Measurements from ENCODE around the gene PRSS38. TPM values are rescaled to one million over a fixed set of nuclear protein-coding genes. Genes with fewer than 3 reads are reported as not detected.

Gene PRSS38
- total and polyA plus RNA-seq, 2 experiments from 2014 or later, result not detected

DNA sequence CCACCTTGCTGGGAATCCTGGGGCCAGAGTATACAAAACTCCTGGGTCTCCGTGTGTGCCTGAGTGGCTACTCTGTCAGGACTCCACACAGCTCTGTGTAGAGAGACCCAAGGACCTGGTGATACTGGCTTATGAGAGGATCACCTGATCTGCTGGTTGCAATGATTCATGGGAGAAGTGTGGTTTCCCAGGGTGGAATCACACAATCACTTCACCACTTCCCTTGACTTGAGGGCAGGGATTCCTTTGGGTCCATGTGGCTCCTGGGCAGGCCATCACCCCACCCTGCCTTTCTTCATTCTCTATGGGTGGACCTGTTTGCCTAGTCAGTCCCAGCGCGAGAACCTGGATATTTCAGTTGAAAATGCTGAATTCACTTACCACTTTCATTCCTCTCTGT lies 13.3 kb downstream of the PRSS38 start:
- ATAC-seq, result no peak
- Mint-ChIP-seq H3K9me3 (peaks cover 12% of the 10 kb centered on the region; the same call in 2 of the 3 replicates), H3K27me3 (ENCODE audit: insufficient read depth, low read depth, poor library complexity) (no peaks in the 10 kb centered on the region), H3K36me3 (ENCODE audit: low read depth) (no peaks in the 10 kb centered on the region), H3K4me3 (no peak overlapping the region), H3K27ac (no peak overlapping the region), H3K4me1 (no peaks in the 10 kb centered on the region)
- DNase-seq (ENCODE audit: low spot score), result no peak
- Histone ChIP-seq H3K27ac (ENCODE audit: low read depth) (no peak overlapping the region), H3K4me1 (ENCODE audit: insufficient read depth) (no peaks in the 10 kb centered on the region), H3K9me2 (ENCODE audit: insufficient read depth) (0 out of 2 replicates have a peak, but pooled peaks cover 3% of the 10 kb centered on the region), H3F3A (replicated peaks; ENCODE audit: low read depth) (no peaks in the 10 kb centered on the region), H4K20me1 (replicated peaks; ENCODE audit: insufficient read depth) (no peaks in the 10 kb centered on the region), H3K4me3 (no peak overlapping the region), H2AFZ (no peak overlapping the region), H3K79me2 (replicated peaks; ENCODE audit: insufficient read depth) (no peaks in the 10 kb centered on the region), H3K36me3 (ENCODE audit: insufficient read depth) (no peaks in the 10 kb centered on the region), H3K4me2 (no peak overlapping the region), H3K27me3 (ENCODE audit: insufficient read depth) (no peaks in the 10 kb centered on the region; the same call in 1 of the 2 replicates)
- TF ChIP-seq POLR2AphosphoS5 (IDR thresholded peaks at IDR 0.05; ENCODE audit: low read depth), result no peak
- TF ChIP-seq JUNB (IDR thresholded peaks at IDR 0.05; ENCODE audit: unreplicated experiment), result no peak
- TF ChIP-seq NANOG (IDR thresholded peaks at IDR 0.05; ENCODE audit: borderline replicate concordance), result no peak
- TF ChIP-seq EZH2phosphoT487 (IDR thresholded peaks at IDR 0.05; ENCODE audit: unreplicated experiment), result no peak
- TF ChIP-seq, protein P1, sequence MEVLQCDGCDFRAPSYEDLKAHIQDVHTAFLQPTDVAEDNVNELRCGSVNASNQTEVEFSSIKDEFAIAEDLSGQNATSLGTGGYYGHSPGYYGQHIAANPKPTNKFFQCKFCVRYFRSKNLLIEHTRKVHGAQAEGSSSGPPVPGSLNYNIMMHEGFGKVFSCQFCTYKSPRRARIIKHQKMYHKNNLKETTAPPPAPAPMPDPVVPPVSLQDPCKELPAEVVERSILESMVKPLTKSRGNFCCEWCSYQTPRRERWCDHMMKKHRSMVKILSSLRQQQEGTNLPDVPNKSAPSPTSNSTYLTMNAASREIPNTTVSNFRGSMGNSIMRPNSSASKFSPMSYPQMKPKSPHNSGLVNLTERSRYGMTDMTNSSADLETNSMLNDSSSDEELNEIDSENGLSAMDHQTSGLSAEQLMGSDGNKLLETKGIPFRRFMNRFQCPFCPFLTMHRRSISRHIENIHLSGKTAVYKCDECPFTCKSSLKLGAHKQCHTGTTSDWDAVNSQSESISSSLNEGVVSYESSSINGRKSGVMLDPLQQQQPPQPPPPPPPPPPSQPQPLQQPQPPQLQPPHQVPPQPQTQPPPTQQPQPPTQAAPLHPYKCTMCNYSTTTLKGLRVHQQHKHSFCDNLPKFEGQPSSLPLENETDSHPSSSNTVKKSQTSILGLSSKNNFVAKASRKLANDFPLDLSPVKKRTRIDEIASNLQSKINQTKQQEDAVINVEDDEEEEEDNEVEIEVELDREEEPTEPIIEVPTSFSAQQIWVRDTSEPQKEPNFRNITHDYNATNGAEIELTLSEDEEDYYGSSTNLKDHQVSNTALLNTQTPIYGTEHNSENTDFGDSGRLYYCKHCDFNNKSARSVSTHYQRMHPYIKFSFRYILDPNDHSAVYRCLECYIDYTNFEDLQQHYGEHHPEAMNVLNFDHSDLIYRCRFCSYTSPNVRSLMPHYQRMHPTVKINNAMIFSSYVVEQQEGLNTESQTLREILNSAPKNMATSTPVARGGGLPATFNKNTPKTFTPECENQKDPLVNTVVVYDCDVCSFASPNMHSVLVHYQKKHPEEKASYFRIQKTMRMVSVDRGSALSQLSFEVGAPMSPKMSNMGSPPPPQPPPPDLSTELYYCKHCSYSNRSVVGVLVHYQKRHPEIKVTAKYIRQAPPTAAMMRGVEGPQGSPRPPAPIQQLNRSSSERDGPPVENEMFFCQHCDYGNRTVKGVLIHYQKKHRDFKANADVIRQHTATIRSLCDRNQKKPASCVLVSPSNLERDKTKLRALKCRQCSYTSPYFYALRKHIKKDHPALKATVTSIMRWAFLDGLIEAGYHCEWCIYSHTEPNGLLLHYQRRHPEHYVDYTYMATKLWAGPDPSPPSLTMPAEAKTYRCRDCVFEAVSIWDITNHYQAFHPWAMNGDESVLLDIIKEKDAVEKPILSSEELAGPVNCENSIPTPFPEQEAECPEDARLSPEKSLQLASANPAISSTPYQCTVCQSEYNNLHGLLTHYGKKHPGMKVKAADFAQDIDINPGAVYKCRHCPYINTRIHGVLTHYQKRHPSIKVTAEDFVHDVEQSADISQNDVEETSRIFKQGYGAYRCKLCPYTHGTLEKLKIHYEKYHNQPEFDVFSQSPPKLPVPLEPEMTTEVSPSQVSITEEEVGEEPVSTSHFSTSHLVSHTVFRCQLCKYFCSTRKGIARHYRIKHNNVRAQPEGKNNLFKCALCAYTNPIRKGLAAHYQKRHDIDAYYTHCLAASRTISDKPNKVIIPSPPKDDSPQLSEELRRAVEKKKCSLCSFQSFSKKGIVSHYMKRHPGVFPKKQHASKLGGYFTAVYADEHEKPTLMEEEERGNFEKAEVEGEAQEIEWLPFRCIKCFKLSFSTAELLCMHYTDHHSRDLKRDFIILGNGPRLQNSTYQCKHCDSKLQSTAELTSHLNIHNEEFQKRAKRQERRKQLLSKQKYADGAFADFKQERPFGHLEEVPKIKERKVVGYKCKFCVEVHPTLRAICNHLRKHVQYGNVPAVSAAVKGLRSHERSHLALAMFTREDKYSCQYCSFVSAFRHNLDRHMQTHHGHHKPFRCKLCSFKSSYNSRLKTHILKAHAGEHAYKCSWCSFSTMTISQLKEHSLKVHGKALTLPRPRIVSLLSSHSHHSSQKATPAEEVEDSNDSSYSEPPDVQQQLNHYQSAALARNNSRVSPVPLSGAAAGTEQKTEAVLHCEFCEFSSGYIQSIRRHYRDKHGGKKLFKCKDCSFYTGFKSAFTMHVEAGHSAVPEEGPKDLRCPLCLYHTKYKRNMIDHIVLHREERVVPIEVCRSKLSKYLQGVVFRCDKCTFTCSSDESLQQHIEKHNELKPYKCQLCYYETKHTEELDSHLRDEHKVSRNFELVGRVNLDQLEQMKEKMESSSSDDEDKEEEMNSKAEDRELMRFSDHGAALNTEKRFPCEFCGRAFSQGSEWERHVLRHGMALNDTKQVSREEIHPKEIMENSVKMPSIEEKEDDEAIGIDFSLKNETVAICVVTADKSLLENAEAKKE (CRISPR knock-in tag; IDR thresholded peaks at IDR 0.05), result no peak
- TF ChIP-seq, protein P2, sequence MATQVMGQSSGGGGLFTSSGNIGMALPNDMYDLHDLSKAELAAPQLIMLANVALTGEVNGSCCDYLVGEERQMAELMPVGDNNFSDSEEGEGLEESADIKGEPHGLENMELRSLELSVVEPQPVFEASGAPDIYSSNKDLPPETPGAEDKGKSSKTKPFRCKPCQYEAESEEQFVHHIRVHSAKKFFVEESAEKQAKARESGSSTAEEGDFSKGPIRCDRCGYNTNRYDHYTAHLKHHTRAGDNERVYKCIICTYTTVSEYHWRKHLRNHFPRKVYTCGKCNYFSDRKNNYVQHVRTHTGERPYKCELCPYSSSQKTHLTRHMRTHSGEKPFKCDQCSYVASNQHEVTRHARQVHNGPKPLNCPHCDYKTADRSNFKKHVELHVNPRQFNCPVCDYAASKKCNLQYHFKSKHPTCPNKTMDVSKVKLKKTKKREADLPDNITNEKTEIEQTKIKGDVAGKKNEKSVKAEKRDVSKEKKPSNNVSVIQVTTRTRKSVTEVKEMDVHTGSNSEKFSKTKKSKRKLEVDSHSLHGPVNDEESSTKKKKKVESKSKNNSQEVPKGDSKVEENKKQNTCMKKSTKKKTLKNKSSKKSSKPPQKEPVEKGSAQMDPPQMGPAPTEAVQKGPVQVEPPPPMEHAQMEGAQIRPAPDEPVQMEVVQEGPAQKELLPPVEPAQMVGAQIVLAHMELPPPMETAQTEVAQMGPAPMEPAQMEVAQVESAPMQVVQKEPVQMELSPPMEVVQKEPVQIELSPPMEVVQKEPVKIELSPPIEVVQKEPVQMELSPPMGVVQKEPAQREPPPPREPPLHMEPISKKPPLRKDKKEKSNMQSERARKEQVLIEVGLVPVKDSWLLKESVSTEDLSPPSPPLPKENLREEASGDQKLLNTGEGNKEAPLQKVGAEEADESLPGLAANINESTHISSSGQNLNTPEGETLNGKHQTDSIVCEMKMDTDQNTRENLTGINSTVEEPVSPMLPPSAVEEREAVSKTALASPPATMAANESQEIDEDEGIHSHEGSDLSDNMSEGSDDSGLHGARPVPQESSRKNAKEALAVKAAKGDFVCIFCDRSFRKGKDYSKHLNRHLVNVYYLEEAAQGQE (IDR thresholded peaks at IDR 0.05; ENCODE audit: unreplicated experiment), result no peak
- TF ChIP-seq, protein P3, sequence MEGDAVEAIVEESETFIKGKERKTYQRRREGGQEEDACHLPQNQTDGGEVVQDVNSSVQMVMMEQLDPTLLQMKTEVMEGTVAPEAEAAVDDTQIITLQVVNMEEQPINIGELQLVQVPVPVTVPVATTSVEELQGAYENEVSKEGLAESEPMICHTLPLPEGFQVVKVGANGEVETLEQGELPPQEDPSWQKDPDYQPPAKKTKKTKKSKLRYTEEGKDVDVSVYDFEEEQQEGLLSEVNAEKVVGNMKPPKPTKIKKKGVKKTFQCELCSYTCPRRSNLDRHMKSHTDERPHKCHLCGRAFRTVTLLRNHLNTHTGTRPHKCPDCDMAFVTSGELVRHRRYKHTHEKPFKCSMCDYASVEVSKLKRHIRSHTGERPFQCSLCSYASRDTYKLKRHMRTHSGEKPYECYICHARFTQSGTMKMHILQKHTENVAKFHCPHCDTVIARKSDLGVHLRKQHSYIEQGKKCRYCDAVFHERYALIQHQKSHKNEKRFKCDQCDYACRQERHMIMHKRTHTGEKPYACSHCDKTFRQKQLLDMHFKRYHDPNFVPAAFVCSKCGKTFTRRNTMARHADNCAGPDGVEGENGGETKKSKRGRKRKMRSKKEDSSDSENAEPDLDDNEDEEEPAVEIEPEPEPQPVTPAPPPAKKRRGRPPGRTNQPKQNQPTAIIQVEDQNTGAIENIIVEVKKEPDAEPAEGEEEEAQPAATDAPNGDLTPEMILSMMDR (conservative IDR thresholded peaks at IDR 0.05; ENCODE audit: low read depth in 2 of 2), result no peak
- no peak for TF ChIP-seq EZH2 (IDR thresholded peaks at IDR 0.05; ENCODE audit: low read depth, unreplicated experiment)
